PFSK-1 (cell line): ENCODE results near the gene STK33.

Experiments used
- POLR2AphosphoS5 ChIP-seq: IDR thresholded peaks from 2 replicates; pipeline ENCODE4 v1.6.1; 2012; ENCODE audit warnings: low read depth, mild to moderate bottlenecking, control low read depth, low read length, moderate library complexity
- SIN3A ChIP-seq: IDR thresholded peaks from 2 replicates; pipeline ENCODE4 v1.6.1; 2012; ENCODE audit warnings: mild to moderate bottlenecking, low read length, moderate library complexity, borderline replicate concordance; ENCODE audit not compliant: insufficient read depth

DNA sequence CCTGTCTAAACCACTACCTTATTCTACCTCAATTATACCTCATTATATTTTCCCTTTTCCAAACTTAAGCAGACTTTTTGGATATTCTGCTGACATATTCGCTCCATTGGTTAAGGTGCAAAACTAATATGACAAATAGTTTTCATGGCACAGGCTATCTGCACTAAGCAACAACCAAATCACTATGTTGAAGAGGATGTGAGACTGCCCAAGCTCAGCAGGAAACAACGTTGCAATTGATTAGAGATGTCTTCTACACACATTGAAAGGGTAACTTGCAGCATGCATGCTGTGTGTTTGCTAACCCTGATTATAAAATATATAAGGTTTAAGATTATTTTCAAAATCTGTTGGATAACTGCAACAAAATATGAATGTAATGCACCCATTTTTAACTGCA is 61.6 kb downstream of the STK33 start:
- no peak for TF ChIP-seq SIN3A
- no peak for TF ChIP-seq POLR2AphosphoS5
